GM18517 (cell line): ENCODE results near the gene PEF1.

Experiments
- ATAC-seq: cut with Tn5 transposase; IDR thresholded peaks from one replicate; pipeline ENCODE4 v1.9.1; 2021; ENCODE audit warnings: mild to moderate bottlenecking, moderate library complexity; ENCODE audit not compliant: unreplicated experiment

PEF1 gene

GRCh38 chr1:31633117-31633516 is 11.6 kb downstream of the PEF1 start:
- ATAC-seq = no peak

- no peak for ATAC-seq
Measured at GRCh38 chr1:31632649-31633048, 12.0 kb downstream of the PEF1 start.

GRCh38 chr1:31628931-31629556 is 15.6 kb downstream of the PEF1 start:
- ATAC-seq = no peak

GRCh38 chr1:31627930-31628559 is 16.6 kb downstream of the PEF1 start:
- no peak for ATAC-seq

GRCh38 chr1:31627301-31627929 is 17.3 kb downstream of the PEF1 start:
- ATAC-seq = no peak

GRCh38 chr1:31626223-31627207 is 18.2 kb downstream of the PEF1 start:
- no peak for ATAC-seq

- ATAC-seq = no peak
Measured at GRCh38 chr1:31625561-31626222, 19.0 kb downstream of the PEF1 start.

- ATAC-seq = no peak
Measured at GRCh38 chr1:31624731-31625514, 19.8 kb downstream of the PEF1 start.

GRCh38 chr1:31624309-31624708 is 20.4 kb downstream of the PEF1 start:
- ATAC-seq = no peak

GRCh38 chr1:31623365-31623764 is 21.3 kb downstream of the PEF1 start:
- ATAC-seq = no peak

GRCh38 chr1:31621847-31622730 is 22.6 kb downstream of the PEF1 start:
- no peak for ATAC-seq

- ATAC-seq = no peak
Measured at GRCh38 chr1:31621498-31621820, 23.2 kb downstream of the PEF1 start.

- ATAC-seq = no peak
Measured at GRCh38 chr1:31620631-31621497, 23.8 kb downstream of the PEF1 start.

- ATAC-seq = no peak
Measured at GRCh38 chr1:31618916-31619846, 25.5 kb downstream of the PEF1 start.

GRCh38 chr1:31617916-31618746 is 26.5 kb downstream of the PEF1 start:
- no peak for ATAC-seq

- no peak for ATAC-seq
Measured at GRCh38 chr1:31617218-31617915, 27.3 kb downstream of the PEF1 start, which contains the start of gene HCRTR1. HCRTR1 (plus strand) TSS chr1:31617689; CDS start chr1:31619193, 1,504 bp downstream.
